WTC11 (cell line): Measurements from ENCODE around the gene RLIM. TPM values are rescaled to one million over a fixed set of nuclear protein-coding genes. Genes with fewer than 3 reads are reported as not detected.

ENCODE experiments used
- ATAC-seq: fragments of 200-7000 bp; cut with Tn5 transposase; 2 replicates; pipeline ENCODE4 v1.10.0; 2021; ENCODE audit warnings: mild to moderate bottlenecking, moderate library complexity
- CTCF ChIA-PET: fragments of 300-600 bp; sonication (Branson Sonifier 250); formaldehyde crosslinking; loops from one replicate; lab custom pipeline; 2021; ENCODE audit warnings: antibody characterized with exemption; lab: Charles Lee
- POLR2A ChIA-PET: fragments of 350-600 bp; sonication (Branson Sonifier 250); formaldehyde crosslinking; loops from one replicate; lab custom pipeline; 2021; ENCODE audit warnings: antibody characterized with exemption; lab: Charles Lee
- DNase-seq: peaks from one replicate; pipeline ENCODE4 v3.0.0; 2021; ENCODE audit warnings: low spot score
- H3K27ac Mint-ChIP-seq: 2 replicates; pipeline ENCODE4 v1.8.0; 2021; ENCODE audit warnings: mixed read lengths
- H3K27me3 Mint-ChIP-seq: 2 replicates; pipeline ENCODE4 v1.8.0; 2021; ENCODE audit warnings: low read depth, mild to moderate bottlenecking, moderate library complexity, mixed read lengths
- H3K36me3 Mint-ChIP-seq: 2 replicates; pipeline ENCODE4 v1.8.0; 2021; ENCODE audit warnings: mixed read lengths
- H3K4me1 Mint-ChIP-seq: 2 replicates; pipeline ENCODE4 v1.8.0; 2022; ENCODE audit warnings: mixed read lengths
- H3K4me3 Mint-ChIP-seq: 2 replicates; pipeline ENCODE4 v1.8.0; 2021; ENCODE audit warnings: mild to moderate bottlenecking, moderate library complexity, mixed read lengths
- H3K9me3 Mint-ChIP-seq: 2 replicates; pipeline ENCODE4 v1.8.0; 2021; ENCODE audit warnings: mixed read lengths
- ATF1 ChIP-seq: sonication (generic); formaldehyde crosslinking; IDR thresholded peaks from 2 replicates; pipeline ENCODE4 v1.8.1; 2023; ENCODE audit warnings: mild to moderate bottlenecking, moderate library complexity, missing genetic modification reagents
- ATF6 ChIP-seq: sonication (generic); formaldehyde crosslinking; IDR thresholded peaks from 2 replicates; pipeline ENCODE4 v1.8.1; 2023; ENCODE audit warnings: mild to moderate bottlenecking, missing genetic modification reagents
- CREB1 ChIP-seq: sonication (generic); formaldehyde crosslinking; IDR thresholded peaks from 2 replicates; pipeline ENCODE4 v1.8.0; 2023; ENCODE audit warnings: mild to moderate bottlenecking, missing genetic modification reagents
- ESRRA ChIP-seq: sonication (generic); formaldehyde crosslinking; IDR thresholded peaks from 2 replicates; pipeline ENCODE4 v1.8.1; 2022; ENCODE audit warnings: mild to moderate bottlenecking, missing genetic modification reagents, borderline replicate concordance
- FOXK1 ChIP-seq: sonication (generic); formaldehyde crosslinking; IDR thresholded peaks from 2 replicates; pipeline ENCODE4 v1.8.0; 2022; ENCODE audit warnings: mild to moderate bottlenecking, moderate library complexity, missing genetic modification reagents
- FOXP1 ChIP-seq: sonication (generic); formaldehyde crosslinking; IDR thresholded peaks from 2 replicates; pipeline ENCODE4 v1.8.0; 2022; ENCODE audit warnings: missing genetic modification reagents, mild to moderate bottlenecking, moderate library complexity, borderline replicate concordance
- GRHL2 ChIP-seq: fragments of 250-450 bp; sonication (Bioruptor Pico); IDR thresholded peaks from 2 replicates; pipeline ENCODE4 v1.8.0; 2022; ENCODE audit warnings: mild to moderate bottlenecking, moderate library complexity; ENCODE audit not compliant: insufficient replicate concordance, severe bottlenecking
- MLX ChIP-seq: sonication (generic); formaldehyde crosslinking; IDR thresholded peaks from 2 replicates; pipeline ENCODE4 v1.8.1; 2023; ENCODE audit warnings: mild to moderate bottlenecking, missing genetic modification reagents, moderate library complexity
- MXD4 ChIP-seq: fragments of 250-450 bp; sonication (Bioruptor Pico); IDR thresholded peaks from 2 replicates; pipeline ENCODE4 v1.8.0; 2021; ENCODE audit warnings: mild to moderate bottlenecking, moderate library complexity, borderline replicate concordance
- NR3C1 ChIP-seq: sonication (generic); formaldehyde crosslinking; conservative IDR thresholded peaks from 2 replicates; pipeline ENCODE4 v1.8.1; 2023; ENCODE audit warnings: low read depth, mild to moderate bottlenecking, missing genetic modification reagents
- OVOL2 ChIP-seq: fragments of 250-450 bp; sonication (Bioruptor Pico); IDR thresholded peaks from 2 replicates; pipeline ENCODE4 v1.9.0; 2021; ENCODE audit warnings: mild to moderate bottlenecking, borderline replicate concordance
- TCF7 ChIP-seq: sonication (generic); formaldehyde crosslinking; IDR thresholded peaks from 2 replicates; pipeline ENCODE4 v1.8.0; 2022; ENCODE audit warnings: mild to moderate bottlenecking, low read depth, missing genetic modification reagents, moderate library complexity
- ZNF423 ChIP-seq: fragments of 250-450 bp; sonication (Bioruptor Pico); IDR thresholded peaks from 2 replicates; pipeline ENCODE4 v2.1.2; 2022; ENCODE audit warnings: mild to moderate bottlenecking, moderate library complexity
- total RNA-seq: library from RNA; stranded (reverse); gene quantifications from 3 replicates; pipeline ENCODE4 v1.2.3, GENCODE V29; 2021
- TF ChIP-seq, protein P1 (sequence below): sonication (generic); formaldehyde crosslinking; IDR thresholded peaks from 2 replicates; pipeline ENCODE4 v1.8.1; 2022; ENCODE audit warnings: low read depth, missing genetic modification reagents, borderline replicate concordance
- TF ChIP-seq, protein P2 (sequence below): fragments of 250-450 bp; sonication (Bioruptor Pico); conservative IDR thresholded peaks from 2 replicates; pipeline ENCODE4 v1.9.0; 2021; ENCODE audit warnings: mild to moderate bottlenecking
- TF ChIP-seq, protein P3 (sequence below): sonication (generic); formaldehyde crosslinking; IDR thresholded peaks from 2 replicates; pipeline ENCODE4 v1.8.1; 2023; ENCODE audit warnings: mild to moderate bottlenecking, missing genetic modification reagents
- TF ChIP-seq, protein P4 (sequence below): sonication (generic); formaldehyde crosslinking; IDR thresholded peaks from 2 replicates; pipeline ENCODE4 v1.8.0; 2023; ENCODE audit warnings: mild to moderate bottlenecking, missing genetic modification reagents
- TF ChIP-seq, protein P5 (sequence below): sonication (generic); formaldehyde crosslinking; IDR thresholded peaks from 2 replicates; pipeline ENCODE4 v1.8.1; 2022; ENCODE audit warnings: missing genetic modification reagents, borderline replicate concordance
- TF ChIP-seq, protein P6 (sequence below): sonication (generic); formaldehyde crosslinking; IDR thresholded peaks from 2 replicates; pipeline ENCODE4 v1.8.0; 2022; ENCODE audit warnings: mild to moderate bottlenecking, missing genetic modification reagents

RLIM gene
- total RNA-seq, 1 experiment from 2014 or later = 34.4 TPM

DNA sequence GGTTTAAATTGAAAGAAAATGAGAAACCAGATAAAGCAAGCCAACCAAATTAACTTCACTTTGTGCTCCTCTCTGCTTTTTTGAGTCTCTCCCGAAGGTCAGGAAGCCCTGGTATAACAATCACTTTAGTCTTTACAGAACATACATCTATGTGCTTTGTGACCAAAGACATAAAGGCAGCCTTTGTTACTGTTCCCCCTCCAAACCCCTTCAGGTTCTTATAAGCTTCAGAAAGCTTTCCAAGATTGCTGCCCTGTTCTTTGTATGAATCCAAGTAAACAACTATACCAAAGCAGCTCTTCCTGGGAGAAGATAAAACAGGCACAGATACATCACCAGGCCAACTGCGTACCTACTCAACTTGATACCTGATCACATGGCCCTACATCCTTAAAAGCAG is 28.7 kb downstream of the RLIM start (continued):
- TF ChIP-seq, protein P1, sequence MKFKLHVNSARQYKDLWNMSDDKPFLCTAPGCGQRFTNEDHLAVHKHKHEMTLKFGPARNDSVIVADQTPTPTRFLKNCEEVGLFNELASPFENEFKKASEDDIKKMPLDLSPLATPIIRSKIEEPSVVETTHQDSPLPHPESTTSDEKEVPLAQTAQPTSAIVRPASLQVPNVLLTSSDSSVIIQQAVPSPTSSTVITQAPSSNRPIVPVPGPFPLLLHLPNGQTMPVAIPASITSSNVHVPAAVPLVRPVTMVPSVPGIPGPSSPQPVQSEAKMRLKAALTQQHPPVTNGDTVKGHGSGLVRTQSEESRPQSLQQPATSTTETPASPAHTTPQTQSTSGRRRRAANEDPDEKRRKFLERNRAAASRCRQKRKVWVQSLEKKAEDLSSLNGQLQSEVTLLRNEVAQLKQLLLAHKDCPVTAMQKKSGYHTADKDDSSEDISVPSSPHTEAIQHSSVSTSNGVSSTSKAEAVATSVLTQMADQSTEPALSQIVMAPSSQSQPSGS (CRISPR knock-in tag) = no peak
- TF ChIP-seq, protein P2, sequence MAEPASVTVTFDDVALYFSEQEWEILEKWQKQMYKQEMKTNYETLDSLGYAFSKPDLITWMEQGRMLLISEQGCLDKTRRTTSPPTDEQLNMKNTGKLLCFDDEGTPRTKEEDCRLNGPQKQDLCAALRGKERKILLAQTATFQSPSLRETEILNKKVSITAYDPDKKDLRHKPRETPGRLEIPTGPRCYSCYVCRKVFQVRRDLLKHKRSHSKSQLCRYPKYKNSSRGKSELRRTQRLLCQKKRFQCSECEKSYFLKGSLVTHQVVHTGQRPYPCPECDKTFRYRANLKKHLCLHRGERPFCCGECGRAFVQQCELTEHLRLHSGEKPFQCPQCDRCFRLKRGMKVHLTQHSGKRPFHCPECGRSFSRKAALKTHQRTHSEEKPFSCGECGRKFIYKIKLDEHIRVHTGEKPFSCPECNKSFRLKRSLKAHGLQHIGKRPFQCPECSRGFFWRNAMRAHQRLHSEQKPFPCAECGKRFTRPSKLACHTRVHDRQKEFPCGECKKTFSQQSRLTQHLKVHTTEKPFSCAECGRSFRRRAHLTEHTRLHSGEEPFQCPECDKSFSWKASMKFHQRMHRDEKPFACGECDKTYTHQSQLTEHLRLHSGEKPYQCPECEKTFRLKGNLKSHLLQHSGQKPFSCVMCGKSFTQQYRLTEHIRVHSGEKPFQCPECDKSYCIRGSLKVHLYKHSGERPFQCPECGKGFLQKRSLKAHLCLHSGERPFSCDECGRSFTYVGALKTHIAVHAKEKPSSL (CRISPR knock-in tag) = no peak
- TF ChIP-seq FOXK1 (CRISPR knock-in tag) = no peak
- no peak for TF ChIP-seq FOXP1 (CRISPR knock-in tag)
- TF ChIP-seq CREB1 = no peak
- TF ChIP-seq NR3C1 (CRISPR knock-in tag) = no peak
- TF ChIP-seq, protein P3, sequence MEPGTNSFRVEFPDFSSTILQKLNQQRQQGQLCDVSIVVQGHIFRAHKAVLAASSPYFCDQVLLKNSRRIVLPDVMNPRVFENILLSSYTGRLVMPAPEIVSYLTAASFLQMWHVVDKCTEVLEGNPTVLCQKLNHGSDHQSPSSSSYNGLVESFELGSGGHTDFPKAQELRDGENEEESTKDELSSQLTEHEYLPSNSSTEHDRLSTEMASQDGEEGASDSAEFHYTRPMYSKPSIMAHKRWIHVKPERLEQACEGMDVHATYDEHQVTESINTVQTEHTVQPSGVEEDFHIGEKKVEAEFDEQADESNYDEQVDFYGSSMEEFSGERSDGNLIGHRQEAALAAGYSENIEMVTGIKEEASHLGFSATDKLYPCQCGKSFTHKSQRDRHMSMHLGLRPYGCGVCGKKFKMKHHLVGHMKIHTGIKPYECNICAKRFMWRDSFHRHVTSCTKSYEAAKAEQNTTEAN = no peak
- no peak for TF ChIP-seq MXD4 (CRISPR knock-in tag)
- no peak for TF ChIP-seq ATF1
- no peak for TF ChIP-seq ESRRA (CRISPR knock-in tag)
- TF ChIP-seq OVOL2 (CRISPR knock-in tag) = no peak

DNA sequence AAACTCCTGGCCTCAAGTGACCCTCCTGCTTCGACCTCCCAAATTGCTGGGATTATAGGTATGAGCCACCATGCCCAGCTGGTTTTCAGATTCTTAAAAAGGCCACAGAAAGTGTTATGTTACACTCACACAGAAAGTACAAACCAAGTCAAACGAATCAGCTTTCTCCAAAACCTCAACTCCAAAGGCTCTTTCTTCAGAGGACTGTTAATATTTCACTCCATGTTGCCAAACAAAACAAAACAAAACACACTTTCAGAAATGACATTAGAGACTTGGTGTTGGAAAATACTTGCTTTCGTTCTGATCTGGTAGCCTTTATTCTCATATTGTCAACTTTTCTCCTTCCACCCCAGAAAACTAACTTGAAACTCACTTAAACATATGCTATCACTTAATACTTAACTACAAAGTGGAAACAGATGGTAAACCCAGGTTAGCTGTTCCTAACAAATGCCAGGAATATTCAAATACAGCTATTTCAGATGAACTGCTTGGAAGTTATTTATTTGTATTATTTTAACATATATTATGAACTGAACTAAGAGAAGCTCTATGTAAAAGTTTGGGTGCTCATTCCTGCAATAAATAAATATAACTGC is 34.7 kb downstream of the RLIM start:
- Mint-ChIP-seq H3K36me3 (no peaks in the 10 kb centered on the region), H3K27ac (no peak overlapping the region), H3K27me3 (no peaks in the 10 kb centered on the region), H3K4me3 (no peak overlapping the region), H3K4me1 (no peaks in the 10 kb centered on the region), H3K9me3 (no peaks in the 10 kb centered on the region)
- CTCF ChIA-PET = no interaction called here
- POLR2A ChIA-PET = no interaction called here
- DNase-seq = no peak
- ATAC-seq = no peak
- no peak for TF ChIP-seq ATF6 (CRISPR knock-in tag)
- TF ChIP-seq, protein P4, sequence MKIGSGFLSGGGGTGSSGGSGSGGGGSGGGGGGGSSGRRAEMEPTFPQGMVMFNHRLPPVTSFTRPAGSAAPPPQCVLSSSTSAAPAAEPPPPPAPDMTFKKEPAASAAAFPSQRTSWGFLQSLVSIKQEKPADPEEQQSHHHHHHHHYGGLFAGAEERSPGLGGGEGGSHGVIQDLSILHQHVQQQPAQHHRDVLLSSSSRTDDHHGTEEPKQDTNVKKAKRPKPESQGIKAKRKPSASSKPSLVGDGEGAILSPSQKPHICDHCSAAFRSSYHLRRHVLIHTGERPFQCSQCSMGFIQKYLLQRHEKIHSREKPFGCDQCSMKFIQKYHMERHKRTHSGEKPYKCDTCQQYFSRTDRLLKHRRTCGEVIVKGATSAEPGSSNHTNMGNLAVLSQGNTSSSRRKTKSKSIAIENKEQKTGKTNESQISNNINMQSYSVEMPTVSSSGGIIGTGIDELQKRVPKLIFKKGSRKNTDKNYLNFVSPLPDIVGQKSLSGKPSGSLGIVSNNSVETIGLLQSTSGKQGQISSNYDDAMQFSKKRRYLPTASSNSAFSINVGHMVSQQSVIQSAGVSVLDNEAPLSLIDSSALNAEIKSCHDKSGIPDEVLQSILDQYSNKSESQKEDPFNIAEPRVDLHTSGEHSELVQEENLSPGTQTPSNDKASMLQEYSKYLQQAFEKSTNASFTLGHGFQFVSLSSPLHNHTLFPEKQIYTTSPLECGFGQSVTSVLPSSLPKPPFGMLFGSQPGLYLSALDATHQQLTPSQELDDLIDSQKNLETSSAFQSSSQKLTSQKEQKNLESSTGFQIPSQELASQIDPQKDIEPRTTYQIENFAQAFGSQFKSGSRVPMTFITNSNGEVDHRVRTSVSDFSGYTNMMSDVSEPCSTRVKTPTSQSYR (CRISPR knock-in tag) = no peak
- TF ChIP-seq OVOL2 (CRISPR knock-in tag) = no peak
- TF ChIP-seq, protein P5, sequence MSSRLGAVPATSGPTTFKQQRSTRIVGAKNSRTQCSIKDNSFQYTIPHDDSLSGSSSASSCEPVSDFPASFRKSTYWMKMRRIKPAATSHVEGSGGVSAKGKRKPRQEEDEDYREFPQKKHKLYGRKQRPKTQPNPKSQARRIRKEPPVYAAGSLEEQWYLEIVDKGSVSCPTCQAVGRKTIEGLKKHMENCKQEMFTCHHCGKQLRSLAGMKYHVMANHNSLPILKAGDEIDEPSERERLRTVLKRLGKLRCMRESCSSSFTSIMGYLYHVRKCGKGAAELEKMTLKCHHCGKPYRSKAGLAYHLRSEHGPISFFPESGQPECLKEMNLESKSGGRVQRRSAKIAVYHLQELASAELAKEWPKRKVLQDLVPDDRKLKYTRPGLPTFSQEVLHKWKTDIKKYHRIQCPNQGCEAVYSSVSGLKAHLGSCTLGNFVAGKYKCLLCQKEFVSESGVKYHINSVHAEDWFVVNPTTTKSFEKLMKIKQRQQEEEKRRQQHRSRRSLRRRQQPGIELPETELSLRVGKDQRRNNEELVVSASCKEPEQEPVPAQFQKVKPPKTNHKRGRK (CRISPR knock-in tag) = no peak
- no peak for TF ChIP-seq FOXK1 (CRISPR knock-in tag)
- TF ChIP-seq, protein P6, sequence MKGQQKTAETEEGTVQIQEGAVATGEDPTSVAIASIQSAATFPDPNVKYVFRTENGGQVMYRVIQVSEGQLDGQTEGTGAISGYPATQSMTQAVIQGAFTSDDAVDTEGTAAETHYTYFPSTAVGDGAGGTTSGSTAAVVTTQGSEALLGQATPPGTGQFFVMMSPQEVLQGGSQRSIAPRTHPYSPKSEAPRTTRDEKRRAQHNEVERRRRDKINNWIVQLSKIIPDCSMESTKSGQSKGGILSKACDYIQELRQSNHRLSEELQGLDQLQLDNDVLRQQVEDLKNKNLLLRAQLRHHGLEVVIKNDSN (CRISPR knock-in tag) = no peak
- TF ChIP-seq GRHL2 (CRISPR knock-in tag) = no peak
- no peak for TF ChIP-seq MLX (CRISPR knock-in tag)
- no peak for TF ChIP-seq TCF7
- no peak for TF ChIP-seq ZNF423 (CRISPR knock-in tag)
- TF ChIP-seq NR3C1 (CRISPR knock-in tag) = no peak
